ENCODE measurements around the gene AMPH. TPM values are rescaled to one million over a fixed set of nuclear protein-coding genes. Genes with fewer than 3 reads are reported as not detected.

Gene AMPH
- total and polyA plus RNA-seq, 2 donors: 1.3 to 1.4 TPM

DNA sequence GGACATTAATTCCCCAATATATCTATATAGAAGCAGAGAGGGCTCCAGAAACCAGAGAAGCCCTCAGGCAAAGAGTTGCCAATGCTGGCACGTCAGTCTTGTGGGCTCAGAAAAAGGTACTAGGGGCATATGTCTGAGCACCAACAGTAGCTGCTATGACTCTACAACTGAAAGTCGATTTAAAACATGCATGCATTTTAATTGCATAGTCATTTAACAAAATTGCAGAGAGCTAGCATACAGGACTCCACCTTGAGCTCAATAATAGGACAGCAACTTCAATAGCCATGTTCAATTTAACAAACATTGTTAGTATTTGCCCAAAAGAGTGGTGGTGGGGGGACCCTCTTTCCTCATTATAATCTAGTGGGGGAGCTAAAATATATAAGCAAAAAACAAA lies 126.5 kb downstream of the AMPH start:
- Histone ChIP-seq H3K9me3 (ENCODE audit: control insufficient read depth in 2 of 2, insufficient read depth in 1 of 2, low read length in 1 of 2) (no peaks in the 10 kb centered on the region), H3K4me3 (ENCODE audit: low read length in 2 of 2) (no peak overlapping the region)
- WGBS: 79% methylated on average over 2 of the region's 2 CpGs

DNA sequence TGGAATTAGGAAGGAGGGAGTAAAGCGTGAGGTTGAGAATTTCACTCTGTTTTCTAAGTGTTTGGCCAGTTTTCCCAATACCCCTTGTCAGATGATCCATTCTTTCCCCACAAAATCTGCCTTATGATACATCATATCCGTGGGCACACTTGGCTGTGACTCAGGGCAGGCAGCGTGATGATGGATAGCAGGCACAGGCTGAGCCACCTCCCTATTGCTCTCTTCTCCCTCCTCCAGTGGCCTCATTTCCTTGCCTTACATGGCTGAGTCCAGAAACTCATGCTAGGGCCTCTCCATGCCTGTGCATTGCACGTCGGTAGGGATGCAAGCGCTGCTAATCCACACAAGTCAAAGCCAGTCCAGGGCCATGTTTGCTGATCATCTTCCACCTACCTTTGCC lies 128.3 kb downstream of the AMPH start:
- H3K4me3 ChIP-seq (ENCODE audit: low read length in 2 of 2): no peak overlapping the region
- DNase-seq (ENCODE audit: low read depth in 6 of 9, low spot score in 9 of 9): no peak
- no peaks in the 10 kb centered on the region for H3K4me1 ChIP-seq (ENCODE audit: control insufficient read depth in 2 of 2, insufficient read depth in 2 of 2, low read length in 2 of 2)
- no peaks in the 10 kb centered on the region for H3K9me3 ChIP-seq (ENCODE audit: control insufficient read depth in 2 of 2, insufficient read depth in 1 of 2, low read length in 1 of 2)
- no peak overlapping the region for H3K27ac ChIP-seq (ENCODE audit: low read depth in 1 of 2, low read length in 1 of 2)
- 88% methylated on average over 6 of the region's 6 CpGs for WGBS
- H3K27me3 ChIP-seq (ENCODE audit: control insufficient read depth in 2 of 2, insufficient read depth in 1 of 2, low read length in 1 of 2): no peaks in the 10 kb centered on the region
- H3K36me3 ChIP-seq (ENCODE audit: control insufficient read depth in 2 of 2, insufficient read depth in 2 of 2, low read length in 1 of 2): no peaks in the 10 kb centered on the region

More for the DNA sequence above, 126.5 kb downstream of the AMPH start:
- Histone ChIP-seq H3K27me3 (ENCODE audit: control insufficient read depth in 2 of 2, insufficient read depth in 1 of 2, low read length in 1 of 2) (no peaks in the 10 kb centered on the region), H3K27ac (ENCODE audit: low read depth in 1 of 2, low read length in 1 of 2) (no peak overlapping the region), H3K36me3 (ENCODE audit: control insufficient read depth in 2 of 2, insufficient read depth in 2 of 2, low read length in 1 of 2) (no peaks in the 10 kb centered on the region), H3K4me1 (ENCODE audit: control insufficient read depth in 2 of 2, insufficient read depth in 2 of 2, low read length in 2 of 2) (no peaks in the 10 kb centered on the region)
- no peak for DNase-seq (ENCODE audit: low read depth in 6 of 9, low spot score in 9 of 9)

DNA sequence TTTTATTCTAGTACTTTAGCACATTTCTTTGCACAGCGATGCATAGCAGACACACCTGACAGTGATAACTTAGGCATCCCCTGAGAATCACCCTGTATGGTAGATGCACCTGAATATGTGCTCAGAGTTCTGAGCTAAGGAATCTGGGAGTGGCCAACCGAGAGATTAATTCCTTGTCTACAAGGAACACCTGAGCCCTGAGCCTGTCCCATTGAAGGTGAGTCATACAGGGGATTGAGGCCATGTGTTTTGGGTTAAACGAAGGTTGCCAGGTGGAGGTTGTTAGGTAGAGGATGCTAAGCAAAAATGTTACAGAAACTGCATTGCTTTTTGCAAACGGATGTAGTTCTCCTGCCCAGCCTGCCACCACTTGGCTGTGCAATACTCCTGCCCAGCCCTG lies 128.9 kb downstream of the AMPH start:
- WGBS: 92% methylated on average over 4 of the region's 4 CpGs
- Histone ChIP-seq H3K4me3 (ENCODE audit: low read length in 2 of 2) (no peak overlapping the region), H3K4me1 (ENCODE audit: control insufficient read depth in 2 of 2, insufficient read depth in 2 of 2, low read length in 2 of 2) (no peaks in the 10 kb centered on the region), H3K9me3 (ENCODE audit: control insufficient read depth in 2 of 2, insufficient read depth in 1 of 2, low read length in 1 of 2) (no peaks in the 10 kb centered on the region), H3K27me3 (ENCODE audit: control insufficient read depth in 2 of 2, insufficient read depth in 1 of 2, low read length in 1 of 2) (no peaks in the 10 kb centered on the region), H3K27ac (ENCODE audit: low read depth in 1 of 2, low read length in 1 of 2) (no peak overlapping the region), H3K36me3 (ENCODE audit: control insufficient read depth in 2 of 2, insufficient read depth in 2 of 2, low read length in 1 of 2) (no peaks in the 10 kb centered on the region)
- no peak for DNase-seq (ENCODE audit: low read depth in 6 of 9, low spot score in 9 of 9)

DNA sequence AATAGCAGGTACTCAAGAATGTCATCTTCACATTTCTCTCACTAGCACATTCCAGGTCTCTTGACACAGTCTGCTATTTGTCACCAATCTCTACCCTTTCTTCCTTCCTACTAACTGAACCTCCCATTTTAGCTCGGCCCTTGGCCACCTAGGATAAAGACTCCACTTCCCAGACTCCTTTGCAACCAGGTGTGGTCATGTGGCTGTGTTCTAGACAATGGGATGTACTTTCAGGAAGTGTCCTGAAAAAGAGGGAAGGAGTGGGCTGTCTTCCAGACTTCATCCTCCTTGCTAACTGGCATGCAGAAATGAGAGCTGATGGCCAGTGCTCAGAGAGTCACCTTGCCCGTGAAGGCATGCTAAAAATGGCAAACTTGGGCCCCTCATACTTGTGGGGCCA lies 139.2 kb downstream of the AMPH start:
- Histone ChIP-seq H3K4me1 (ENCODE audit: control insufficient read depth in 2 of 2, insufficient read depth in 2 of 2, low read length in 2 of 2) (no peaks in the 10 kb centered on the region), H3K27ac (ENCODE audit: low read depth in 1 of 2, low read length in 1 of 2) (no peak overlapping the region), H3K4me3 (ENCODE audit: low read length in 2 of 2) (no peak overlapping the region), H3K9me3 (ENCODE audit: control insufficient read depth in 2 of 2, insufficient read depth in 1 of 2, low read length in 1 of 2) (no peaks in the 10 kb centered on the region), H3K36me3 (ENCODE audit: control insufficient read depth in 2 of 2, insufficient read depth in 2 of 2, low read length in 1 of 2) (no peaks in the 10 kb centered on the region), H3K27me3 (ENCODE audit: control insufficient read depth in 2 of 2, insufficient read depth in 1 of 2, low read length in 1 of 2) (no peaks in the 10 kb centered on the region)
- WGBS: 82% methylated on average over 2 of the region's 2 CpGs
- DNase-seq (ENCODE audit: low read depth in 6 of 9, low spot score in 9 of 9): no peak

DNA sequence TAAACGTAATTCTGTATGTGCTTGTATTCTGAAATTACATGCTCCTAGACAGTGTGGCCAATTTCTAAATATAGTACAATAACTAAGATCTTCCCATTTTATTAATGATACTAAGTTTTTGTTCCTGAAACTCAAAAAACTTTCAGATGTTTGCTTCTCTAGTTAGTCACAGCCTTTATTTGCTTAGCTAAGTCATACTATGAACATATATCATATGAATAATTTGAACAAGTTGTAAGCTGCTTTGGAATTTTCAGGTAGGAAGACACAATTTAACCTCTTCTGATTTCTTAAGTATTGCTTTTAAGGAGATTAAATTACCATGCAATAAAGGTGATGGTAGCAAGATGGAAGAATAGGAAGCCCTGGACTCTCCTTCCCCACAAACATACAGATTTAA lies 148.7 kb downstream of the AMPH start:
- no peaks in the 10 kb centered on the region for H3K9me3 ChIP-seq (ENCODE audit: control insufficient read depth in 2 of 2, insufficient read depth in 1 of 2, low read length in 1 of 2)
- WGBS: 97% methylated on average over 1 of the region's 1 CpG
- no peak for DNase-seq (ENCODE audit: low read depth in 6 of 9, low spot score in 9 of 9)
- no peaks in the 10 kb centered on the region for H3K36me3 ChIP-seq (ENCODE audit: control insufficient read depth in 2 of 2, insufficient read depth in 2 of 2, low read length in 1 of 2)
- no peak overlapping the region for H3K4me3 ChIP-seq (ENCODE audit: low read length in 2 of 2)
- no peaks in the 10 kb centered on the region for H3K27me3 ChIP-seq (ENCODE audit: control insufficient read depth in 2 of 2, insufficient read depth in 1 of 2, low read length in 1 of 2)
- H3K4me1 ChIP-seq (ENCODE audit: control insufficient read depth in 2 of 2, insufficient read depth in 2 of 2, low read length in 2 of 2): no peaks in the 10 kb centered on the region
- no peak overlapping the region for H3K27ac ChIP-seq (ENCODE audit: low read depth in 1 of 2, low read length in 1 of 2)

DNA sequence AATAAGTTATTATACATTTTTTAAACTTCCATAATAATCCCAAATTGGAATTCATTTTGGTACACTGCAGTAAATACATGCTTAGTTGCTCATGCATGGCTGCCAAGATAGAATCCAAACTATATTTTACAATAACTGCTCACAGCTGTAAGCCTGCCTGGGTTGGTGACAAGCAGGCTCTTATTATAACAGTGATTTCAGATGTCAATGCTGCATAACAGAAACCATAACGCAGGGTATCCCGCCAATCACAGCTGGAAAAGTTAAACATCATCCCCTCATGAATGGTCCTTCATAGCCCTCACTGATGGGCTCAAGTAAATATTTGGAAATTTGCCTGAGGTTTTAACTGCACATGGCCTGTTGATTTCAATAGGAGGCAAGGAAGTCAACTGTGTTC lies 149.8 kb downstream of the AMPH start:
- no peaks in the 10 kb centered on the region for H3K9me3 ChIP-seq (ENCODE audit: control insufficient read depth in 2 of 2, insufficient read depth in 1 of 2, low read length in 1 of 2)
- H3K27ac ChIP-seq (ENCODE audit: low read depth in 1 of 2, low read length in 1 of 2): no peak overlapping the region
- no peak for DNase-seq (ENCODE audit: low read depth in 6 of 9, low spot score in 9 of 9)
- no peaks in the 10 kb centered on the region for H3K4me1 ChIP-seq (ENCODE audit: control insufficient read depth in 2 of 2, insufficient read depth in 2 of 2, low read length in 2 of 2)
- H3K4me3 ChIP-seq (ENCODE audit: low read length in 2 of 2): no peak overlapping the region
- no peaks in the 10 kb centered on the region for H3K27me3 ChIP-seq (ENCODE audit: control insufficient read depth in 2 of 2, insufficient read depth in 1 of 2, low read length in 1 of 2)
- no peaks in the 10 kb centered on the region for H3K36me3 ChIP-seq (ENCODE audit: control insufficient read depth in 2 of 2, insufficient read depth in 2 of 2, low read length in 1 of 2)
- 97% methylated on average over 2 of the region's 2 CpGs for WGBS

DNA sequence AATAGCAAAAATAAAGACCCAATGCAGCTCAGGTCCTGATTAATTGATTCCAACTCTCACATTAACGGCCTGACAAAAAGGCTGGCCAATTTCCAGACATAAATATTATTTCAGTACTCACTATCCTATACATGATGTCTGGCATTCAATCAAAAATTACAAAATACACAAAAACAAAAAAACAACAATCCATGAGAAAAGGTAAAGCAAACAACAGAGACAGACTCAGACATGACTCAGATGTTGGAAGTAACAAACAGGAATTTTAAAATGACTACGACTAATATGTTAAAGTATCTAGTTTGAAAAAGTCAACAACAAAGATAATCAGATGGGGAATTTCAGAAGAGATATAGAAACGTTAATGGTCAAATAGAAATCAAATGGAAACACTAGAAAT lies 152.8 kb downstream of the AMPH start:
- DNase-seq (ENCODE audit: low read depth in 6 of 9, low spot score in 9 of 9): no peak
- H3K4me3 ChIP-seq (ENCODE audit: low read length in 2 of 2): no peak overlapping the region
- no peaks in the 10 kb centered on the region for H3K9me3 ChIP-seq (ENCODE audit: control insufficient read depth in 2 of 2, insufficient read depth in 1 of 2, low read length in 1 of 2)
- no peaks in the 10 kb centered on the region for H3K27me3 ChIP-seq (ENCODE audit: control insufficient read depth in 2 of 2, insufficient read depth in 1 of 2, low read length in 1 of 2)
- no peaks in the 10 kb centered on the region for H3K4me1 ChIP-seq (ENCODE audit: control insufficient read depth in 2 of 2, insufficient read depth in 2 of 2, low read length in 2 of 2)
- WGBS: 65% methylated on average over 3 of the region's 3 CpGs
- H3K27ac ChIP-seq (ENCODE audit: low read depth in 1 of 2, low read length in 1 of 2): no peak overlapping the region
- H3K36me3 ChIP-seq (ENCODE audit: control insufficient read depth in 2 of 2, insufficient read depth in 2 of 2, low read length in 1 of 2): no peaks in the 10 kb centered on the region

DNA sequence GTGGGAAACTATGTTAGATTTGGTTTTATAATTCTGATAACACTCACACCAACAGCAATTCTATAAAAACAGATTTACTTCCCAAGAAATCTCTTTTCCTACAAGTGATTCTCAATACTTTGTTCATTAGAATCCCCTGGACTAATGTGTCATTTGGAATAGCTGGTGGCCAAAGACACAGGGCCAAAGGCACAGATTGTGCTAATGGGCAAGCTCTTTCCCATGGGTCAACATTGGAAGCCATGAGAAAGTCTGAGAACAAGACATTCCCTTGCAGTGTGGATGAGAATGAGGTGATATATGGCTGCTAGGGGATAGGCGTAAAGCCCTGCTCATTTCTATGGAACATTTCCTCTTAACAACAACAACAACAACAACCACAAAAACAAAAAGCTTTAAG lies 153.8 kb downstream of the AMPH start:
- H3K27me3 ChIP-seq (ENCODE audit: control insufficient read depth in 2 of 2, insufficient read depth in 1 of 2, low read length in 1 of 2): no peaks in the 10 kb centered on the region
- no peak for DNase-seq (ENCODE audit: low read depth in 6 of 9, low spot score in 9 of 9)
- no peak overlapping the region for H3K27ac ChIP-seq (ENCODE audit: low read depth in 1 of 2, low read length in 1 of 2)
- 97% methylated on average over 1 of the region's 1 CpG for WGBS
- no peaks in the 10 kb centered on the region for H3K36me3 ChIP-seq (ENCODE audit: control insufficient read depth in 2 of 2, insufficient read depth in 2 of 2, low read length in 1 of 2)
- H3K9me3 ChIP-seq (ENCODE audit: control insufficient read depth in 2 of 2, insufficient read depth in 1 of 2, low read length in 1 of 2): no peaks in the 10 kb centered on the region
- H3K4me3 ChIP-seq (ENCODE audit: low read length in 2 of 2): no peak overlapping the region
- H3K4me1 ChIP-seq (ENCODE audit: control insufficient read depth in 2 of 2, insufficient read depth in 2 of 2, low read length in 2 of 2): no peaks in the 10 kb centered on the region

DNA sequence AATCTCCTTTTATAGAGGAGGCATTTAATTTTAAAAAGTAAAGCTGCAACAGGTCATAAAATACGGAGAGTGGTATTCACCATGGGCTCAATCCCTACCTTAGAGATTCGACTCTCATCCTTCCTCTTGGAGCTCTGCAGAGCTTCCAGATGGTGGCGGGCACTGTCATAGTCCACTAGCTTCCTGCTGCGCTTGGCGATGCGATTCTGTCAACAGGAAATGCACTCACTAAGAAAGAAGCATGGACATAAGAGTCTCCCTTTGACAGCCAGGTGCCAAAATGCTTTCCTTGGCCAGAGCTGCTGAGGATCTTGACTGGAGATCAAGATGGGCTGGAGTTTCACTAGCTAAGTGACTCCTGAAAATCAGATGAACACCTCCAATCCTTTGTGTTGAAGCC lies 154.4 kb downstream of the AMPH start:
- Histone ChIP-seq H3K27ac (ENCODE audit: low read depth in 1 of 2, low read length in 1 of 2) (no peak overlapping the region), H3K36me3 (ENCODE audit: control insufficient read depth in 2 of 2, insufficient read depth in 2 of 2, low read length in 1 of 2) (no peaks in the 10 kb centered on the region), H3K4me1 (ENCODE audit: control insufficient read depth in 2 of 2, insufficient read depth in 2 of 2, low read length in 2 of 2) (no peaks in the 10 kb centered on the region), H3K27me3 (ENCODE audit: control insufficient read depth in 2 of 2, insufficient read depth in 1 of 2, low read length in 1 of 2) (no peaks in the 10 kb centered on the region), H3K4me3 (ENCODE audit: low read length in 2 of 2) (no peak overlapping the region), H3K9me3 (ENCODE audit: control insufficient read depth in 2 of 2, insufficient read depth in 1 of 2, low read length in 1 of 2) (no peaks in the 10 kb centered on the region)
- 96% methylated on average over 6 of the region's 6 CpGs for WGBS
- DNase-seq (ENCODE audit: low read depth in 6 of 9, low spot score in 9 of 9): no peak

DNA sequence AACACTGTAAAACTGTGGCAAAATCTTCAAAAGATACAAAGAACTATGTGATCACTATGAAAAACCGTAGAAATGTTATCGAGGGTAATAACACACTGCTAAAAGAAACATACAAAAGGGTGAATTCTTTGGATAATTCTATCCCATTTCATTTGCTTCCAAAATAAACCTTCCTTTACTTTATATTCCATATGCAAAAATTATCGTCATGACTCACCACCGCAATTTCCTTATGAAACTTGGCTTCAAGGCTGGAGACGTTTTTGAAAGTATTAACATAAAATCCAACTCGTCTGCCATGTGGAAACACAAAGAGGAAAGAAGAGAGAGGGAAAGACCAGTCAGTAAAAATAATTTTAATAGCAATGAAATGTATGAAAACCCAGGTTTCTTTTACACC lies 165.2 kb downstream of the AMPH start:
- H3K27me3 ChIP-seq (ENCODE audit: control insufficient read depth in 2 of 2, insufficient read depth in 1 of 2, low read length in 1 of 2): no peaks in the 10 kb centered on the region
- H3K4me1 ChIP-seq (ENCODE audit: control insufficient read depth in 2 of 2, insufficient read depth in 2 of 2, low read length in 2 of 2): peaks cover 0 to 2% of the 10 kb centered on the region in 2 donors
- no peak for DNase-seq (ENCODE audit: low read depth in 6 of 9, low spot score in 9 of 9)
- no peaks in the 10 kb centered on the region for H3K9me3 ChIP-seq (ENCODE audit: control insufficient read depth in 2 of 2, insufficient read depth in 1 of 2, low read length in 1 of 2)
- no peaks in the 10 kb centered on the region for H3K36me3 ChIP-seq (ENCODE audit: control insufficient read depth in 2 of 2, insufficient read depth in 2 of 2, low read length in 1 of 2)
- 97% methylated on average over 6 of the region's 6 CpGs for WGBS
- no peak overlapping the region for H3K4me3 ChIP-seq (ENCODE audit: low read length in 2 of 2)
- no peak overlapping the region for H3K27ac ChIP-seq (ENCODE audit: low read depth in 1 of 2, low read length in 1 of 2)

Data from thymus (tissue), 11 donors.